GM21526 (cell line): Measurements from ENCODE around the gene HSP90AB1.

ENCODE experiments used
- ATAC-seq: cut with Tn5 transposase; IDR thresholded peaks from one replicate; pipeline ENCODE4 v1.9.1; 2021; ENCODE audit warnings: moderate library complexity; ENCODE audit not compliant: unreplicated experiment, low FRiP score

HSP90AB1 gene

DNA sequence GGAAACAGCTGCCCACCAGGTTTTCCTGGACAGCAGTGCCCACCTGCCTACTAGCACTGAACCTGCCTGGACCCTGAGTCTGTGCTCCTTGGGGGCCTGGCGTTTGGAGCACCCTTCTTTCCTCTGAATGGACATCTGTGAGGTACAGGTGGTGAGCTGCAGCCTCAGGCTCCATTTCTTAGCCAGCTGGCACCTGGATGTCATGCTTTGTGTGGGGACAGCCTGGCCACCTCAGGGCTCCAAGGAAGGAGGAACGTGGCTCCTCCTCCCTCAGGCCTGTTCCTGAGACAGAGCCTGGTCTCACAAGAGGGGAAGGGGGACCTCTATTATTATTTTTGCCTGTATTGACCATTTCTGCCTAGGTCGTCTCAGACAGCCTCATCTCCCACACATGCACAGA, 31.4 kb downstream of the HSP90AB1 start:
- ATAC-seq: no peak

- no peak for ATAC-seq
These were observed 32.1 kb downstream of the HSP90AB1 start for GRCh38 chr6:44278774-44279697.

- ATAC-seq: no peak
These were observed 37.2 kb downstream of the HSP90AB1 start for GRCh38 chr6:44284121-44284520.

DNA sequence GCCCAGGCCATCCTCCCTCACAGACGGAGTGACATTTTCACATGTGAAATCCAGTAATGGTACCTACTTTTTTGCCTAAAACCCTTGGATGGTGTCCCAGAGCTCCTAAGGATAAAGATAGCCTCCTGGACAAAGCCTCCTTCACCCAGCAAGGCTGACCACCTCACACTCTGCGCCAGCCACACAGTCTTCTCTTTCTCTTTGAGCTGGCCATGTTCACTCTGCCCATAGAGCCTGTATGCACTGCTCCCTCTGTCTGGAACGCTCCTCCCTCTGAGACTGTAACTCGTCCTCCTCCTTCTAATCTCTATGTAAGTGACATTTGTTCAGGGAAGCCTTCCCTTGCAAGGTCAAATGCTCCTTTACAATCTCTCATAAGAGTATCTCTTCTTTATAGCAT, 38.0 kb downstream of the HSP90AB1 start:
- no peak for ATAC-seq

DNA sequence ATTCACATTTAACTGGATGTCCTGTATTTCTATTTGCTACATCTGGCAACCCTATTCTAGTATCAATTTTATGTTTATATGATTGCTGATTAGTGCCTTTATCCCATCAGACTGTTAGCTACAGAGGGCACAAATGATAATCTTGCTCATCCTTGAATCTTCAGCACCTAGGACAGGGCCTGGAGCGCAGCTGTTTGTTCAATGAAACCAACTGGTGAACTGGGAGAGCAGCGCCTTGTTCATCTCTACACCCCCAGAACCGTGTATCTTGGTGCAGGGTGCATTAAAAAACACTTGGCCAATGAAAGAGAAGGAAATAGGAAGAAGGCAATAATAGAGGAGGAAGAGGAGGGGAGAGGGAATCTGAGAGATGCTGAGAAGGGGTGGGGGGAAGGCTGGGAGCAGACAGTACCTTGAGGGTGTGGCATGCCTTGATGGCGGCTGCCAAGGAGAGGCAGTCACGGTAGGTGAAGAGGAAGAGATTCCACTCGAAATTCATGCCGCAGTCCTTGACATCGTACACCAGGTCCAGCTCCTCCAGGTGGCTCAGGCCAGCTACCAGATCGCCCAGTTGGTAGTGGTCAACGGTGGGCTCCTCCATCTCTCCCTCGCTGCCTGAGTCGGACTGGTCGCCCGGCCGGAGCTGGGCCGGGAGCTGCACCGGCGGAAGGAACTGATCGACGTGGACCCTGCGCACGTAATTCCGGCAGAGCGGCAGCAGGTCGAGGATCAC, 38.8 kb downstream of the HSP90AB1 start:
- ATAC-seq: no peak

GRCh38 chr6:44286285-44286565, 39.3 kb downstream of the HSP90AB1 start:
- ATAC-seq: no peak

DNA sequence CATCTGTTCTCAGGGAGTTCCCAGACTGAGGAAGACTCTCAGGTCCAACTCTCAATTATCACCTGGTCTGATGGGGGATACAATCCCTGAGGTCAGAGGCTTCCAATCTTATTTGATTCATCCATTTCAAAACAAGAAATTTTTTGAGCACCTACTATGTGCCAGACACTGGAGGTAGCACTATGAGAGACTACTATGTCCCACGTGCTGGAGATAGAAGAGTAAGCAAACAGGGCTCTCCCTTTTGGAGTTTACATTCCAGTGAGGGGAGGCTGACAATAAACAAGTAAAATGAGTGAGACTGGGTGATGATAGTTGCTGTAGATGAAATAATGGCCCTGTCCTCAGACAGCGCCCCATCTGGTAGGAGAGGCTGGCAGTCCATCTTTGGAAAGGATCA, 39.8 kb downstream of the HSP90AB1 start:
- ATAC-seq: no peak

GRCh38 chr6:44289726-44290260, 42.9 kb downstream of the HSP90AB1 start:
- ATAC-seq: no peak

DNA sequence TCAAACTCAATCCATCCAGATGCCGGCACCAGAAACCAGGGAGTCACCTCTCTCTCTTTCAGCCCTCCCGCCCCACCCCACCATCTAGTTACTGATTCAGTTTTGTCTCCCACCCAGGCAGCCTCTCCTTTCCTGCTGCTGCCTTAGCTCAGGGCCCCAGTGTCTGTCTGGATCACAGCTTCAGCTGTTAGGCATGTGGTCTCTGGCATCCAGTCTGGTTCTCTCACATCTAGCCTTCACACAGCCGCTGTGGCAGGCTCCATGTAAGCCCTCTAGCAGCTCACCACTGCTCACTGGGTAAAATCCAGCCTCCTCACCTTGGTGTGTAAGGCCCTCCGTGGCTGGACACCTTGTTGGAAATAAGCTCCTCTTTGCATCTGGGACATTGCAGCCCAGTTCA, 44.9 kb downstream of the HSP90AB1 start:
- no peak for ATAC-seq

DNA sequence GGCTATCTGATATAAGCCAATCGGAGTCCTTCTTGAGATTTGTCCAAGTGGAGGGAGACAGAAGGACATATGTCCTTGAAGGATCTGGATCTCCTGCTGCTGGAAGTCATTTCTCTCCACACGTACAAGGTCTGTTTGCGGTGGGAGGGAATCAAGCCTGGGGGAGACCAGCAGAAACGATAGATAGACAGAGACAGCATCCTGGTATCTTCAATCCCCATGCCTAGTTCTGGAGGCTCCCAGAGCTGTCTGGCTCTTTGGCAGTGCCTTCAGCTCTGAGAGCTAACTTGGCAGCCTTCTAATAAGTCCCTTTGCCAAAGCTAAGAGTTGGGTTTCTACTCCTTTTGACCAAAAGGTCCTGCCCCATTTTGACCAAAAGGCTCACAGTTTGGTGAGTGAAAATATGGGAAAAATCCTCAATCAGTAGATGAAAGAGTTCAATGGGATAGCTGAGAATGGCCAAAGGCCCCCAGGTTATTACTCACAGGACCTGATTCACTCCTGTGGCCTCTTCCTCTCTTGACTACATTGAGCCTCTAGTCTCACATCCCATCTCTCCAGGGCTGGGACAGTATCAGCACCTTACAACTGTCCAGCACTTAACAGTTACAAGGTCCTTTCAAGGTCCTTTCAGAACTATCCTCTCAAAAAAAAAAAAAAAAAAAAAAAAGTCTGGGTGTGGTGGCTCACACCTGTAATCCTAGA, 45.9 kb downstream of the HSP90AB1 start:
- ATAC-seq: no peak

GRCh38 chr6:44294832-44295791, 48.2 kb downstream of the HSP90AB1 start:
- ATAC-seq: no peak

DNA sequence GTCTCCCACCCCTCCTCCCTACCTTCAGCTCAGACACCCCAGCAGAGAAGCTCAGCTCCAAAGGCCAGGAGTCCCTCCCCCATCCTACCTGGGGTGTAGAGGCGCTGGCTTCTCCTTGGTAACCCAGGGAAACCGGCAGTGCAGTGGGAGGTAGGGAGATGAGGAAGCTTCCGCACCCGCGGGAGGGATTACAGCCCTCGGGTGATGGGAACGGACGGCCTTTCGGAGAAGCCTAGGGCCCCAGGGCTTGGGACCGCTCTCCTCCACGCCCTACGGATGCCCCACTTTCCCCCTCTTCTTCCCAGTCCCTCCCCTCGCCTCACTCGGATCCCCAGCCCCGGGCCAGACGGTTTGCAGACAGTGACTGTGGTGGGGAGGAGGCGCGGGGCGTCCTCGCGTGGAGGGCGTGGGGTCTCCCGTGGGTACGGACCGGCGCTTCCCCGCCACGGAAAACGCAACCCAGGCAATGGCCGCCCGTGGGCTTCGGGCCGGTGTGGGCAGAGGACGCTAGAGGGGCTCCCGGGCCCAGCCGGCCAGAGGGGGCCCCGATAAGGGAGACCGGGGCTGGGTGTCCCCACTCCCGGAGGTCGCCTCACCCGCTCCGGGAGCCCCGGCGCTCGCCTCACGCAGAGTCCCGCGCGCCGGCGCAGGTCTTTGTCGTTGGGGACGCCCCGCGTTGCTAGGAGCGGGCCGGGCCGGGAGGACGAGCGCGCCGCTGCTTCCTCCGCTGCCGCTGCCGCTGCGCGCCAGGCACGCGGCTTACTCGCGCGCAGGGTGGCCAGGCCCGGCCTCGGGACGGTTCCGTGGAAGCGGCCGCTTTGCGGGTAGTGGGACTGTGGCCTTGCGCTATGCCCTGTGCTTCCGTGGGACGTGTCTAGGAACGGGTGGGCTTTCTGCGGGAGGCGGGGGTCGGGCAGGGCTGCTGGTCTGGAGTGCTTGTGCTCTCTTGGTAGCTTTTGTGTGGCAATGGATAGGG, 50.5 kb downstream of the HSP90AB1 start:
- ATAC-seq: no peak

GRCh38 chr6:44298055-44298803, 51.3 kb downstream of the HSP90AB1 start:
- no peak for ATAC-seq

DNA sequence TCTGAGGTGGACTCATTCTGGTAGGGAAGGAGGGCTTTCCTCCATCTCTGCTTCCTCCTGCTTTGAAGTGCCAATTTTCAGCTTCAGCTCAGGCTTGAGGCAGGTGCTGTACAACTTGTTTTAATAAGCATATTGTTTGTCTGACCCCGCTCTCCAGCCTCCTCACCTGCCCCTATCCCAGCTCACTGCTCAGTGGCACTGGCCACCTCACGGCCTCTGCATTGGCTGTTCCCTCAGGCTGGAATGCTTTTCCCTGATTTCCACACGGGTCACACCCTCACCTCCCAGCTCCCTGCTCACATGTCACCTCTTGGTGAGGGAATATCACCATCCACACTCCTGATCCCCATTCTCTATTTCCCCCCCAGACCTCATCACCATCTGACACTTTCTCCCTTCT, 52.0 kb downstream of the HSP90AB1 start:
- no peak for ATAC-seq

DNA sequence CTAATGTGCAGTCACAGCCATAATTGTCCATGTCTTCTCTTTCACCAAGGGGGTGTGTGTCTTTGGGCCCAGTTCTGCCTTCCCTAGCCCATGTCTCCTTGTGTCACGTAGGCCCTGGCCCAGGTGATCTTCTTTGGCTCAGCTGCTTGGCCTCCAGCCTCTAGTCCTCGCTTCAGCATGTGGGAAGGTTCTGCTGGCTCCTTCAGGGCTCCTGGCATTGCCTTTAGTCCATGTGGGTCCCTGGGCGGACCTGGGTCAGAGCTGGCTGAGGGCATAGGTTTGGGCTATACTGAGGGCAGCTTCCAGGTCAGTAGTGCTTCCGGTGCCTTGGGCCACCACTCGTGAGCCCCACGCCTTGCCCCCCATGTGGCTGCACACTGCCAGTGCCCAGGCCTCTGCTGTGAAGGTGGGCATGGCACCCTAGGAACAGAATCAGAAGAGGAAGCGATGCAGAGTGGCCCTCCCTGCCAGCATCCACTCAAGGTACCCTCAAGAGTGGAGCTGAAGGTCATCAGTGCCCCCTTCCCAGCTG, 53.5 kb downstream of the HSP90AB1 start:
- ATAC-seq: no peak

GRCh38 chr6:44301106-44301505, 54.2 kb downstream of the HSP90AB1 start:
- ATAC-seq: no peak

DNA sequence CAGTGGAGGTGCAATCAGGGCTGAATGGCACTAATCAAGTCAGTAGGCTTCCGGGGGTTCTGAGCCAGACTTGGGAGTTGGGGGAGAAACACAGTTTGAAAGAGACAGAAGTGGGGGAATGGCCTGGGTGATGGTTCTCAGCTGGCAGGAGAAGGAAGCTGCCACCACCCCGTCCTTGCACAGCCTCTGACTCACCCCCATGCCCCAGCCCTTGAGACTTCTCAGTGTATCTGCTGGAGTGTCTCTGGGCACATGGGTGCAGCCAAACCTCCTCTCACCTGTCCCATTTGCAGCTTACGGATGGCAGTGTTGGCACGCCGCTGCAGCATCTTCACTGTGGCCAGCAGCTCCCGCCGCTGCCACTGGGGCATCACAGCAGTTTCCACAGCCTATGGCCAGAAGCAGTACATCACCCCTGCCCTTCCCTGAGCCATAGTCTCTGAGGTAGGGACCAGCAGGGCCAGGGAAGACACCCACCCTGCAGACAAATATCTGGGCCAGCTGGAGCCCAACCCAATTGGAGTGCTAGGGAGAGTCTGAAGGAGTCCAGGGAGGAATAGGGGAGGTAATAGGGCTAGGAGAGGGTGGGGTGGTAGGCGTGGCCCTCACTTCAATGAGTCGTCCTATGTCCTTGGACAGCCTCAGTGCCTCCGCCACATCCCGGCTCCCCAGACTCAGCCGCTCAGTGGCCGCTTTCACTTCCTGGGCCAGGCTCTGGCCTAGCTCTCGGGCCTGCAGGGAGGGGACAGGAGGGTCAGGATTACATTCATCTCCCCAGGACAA, 55.1 kb downstream of the HSP90AB1 start:
- ATAC-seq: no peak
